Heart left ventricle (tissue), 13 donors: ENCODE data around the gene EHMT2.

Source experiments
- CTCF ChIP-seq, 12 donors: fragments of 200-600 bp; sonication (generic) in 4 of 12; IDR thresholded peaks; one replicate each; pipeline versions ENCODE4 v1.5.0 to v1.8.0; 2018 to 2022; ENCODE audit warnings: antibody characterized with exemption in 12 of 12, mild to moderate bottlenecking in 5 of 12
- POLR2A ChIP-seq, 2 donors: fragments of 450-650 bp; IDR thresholded peaks; one replicate each; pipeline ENCODE4 v1.6.1; 2017; ENCODE audit warnings: antibody characterized with exemption in 2 of 2, mild to moderate bottlenecking in 2 of 2, moderate library complexity in 2 of 2
- donor health status: ischemic (EF 13 %, LVEDD 7.1; RV severe dilation, severe dysfunction).
- donor health status: DM: no; HTN: yes; CAD: no.
- donor health status: DM: no; HTN: no; CAD: no.
- donor health status: ischemic (EF 25% LVEDD 6.9; RV normal size, moderate dysfunction).
- donor health status: ischemic (EF 25% LVEDD 5.7; RV mildly dilated, moderate dysfunction).
- donor health status: ischemic (EF 35%, LVEDD 5.7; RV mildly dilated, moderate dysfunction).
- donor health status: nonischemic (EF 11% LVEDD 7.7; RV severe dilation, severe dysfunction).
- donor health status: DM: yes; HTN: yes; CAD: no.
- donor health status: PGD.
- donor health status: ischemic (EF 29% LVEDD 5.4; RV normal size, mild dysfunction).
- donor health status: nonischemic (EF 23%, LVEDD 6.1; RV moderate dilation, normal function).

GRCh38 chr6:31851485-31851832 is 46.0 kb downstream of the EHMT2 start:
- TF ChIP-seq CTCF (IDR thresholded peaks at IDR 0.05): no peak
- TF ChIP-seq POLR2A (IDR thresholded peaks at IDR 0.05): no peak
